ENCODE data around the gene EGFLAM. TPM values are rescaled to one million over a fixed set of nuclear protein-coding genes. Genes with fewer than 3 reads are reported as not detected.

EGFLAM gene
- total and polyA plus RNA-seq, 10 of the 15 experiments (the other 5 are each of a cell fraction or from before 2014, with no cell fraction given) = 0.37 TPM; not detected in 9

- TF ChIP-seq CEBPZ (IDR thresholded peaks at IDR 0.05; ENCODE audit: low read depth, low read length) (no peak), SMC3 (IDR thresholded peaks at IDR 0.05; ENCODE audit: borderline replicate concordance, low read length) (no peak), RELB (IDR thresholded peaks at IDR 0.05; ENCODE audit: low read depth) (no peak)
These were observed 86.5 kb downstream of the EGFLAM start (continued) for GRCh38 chr5:38344891-38345290.

GRCh38 chr5:38346593-38346992 is 88.2 kb downstream of the EGFLAM start:
- Histone ChIP-seq H3K9me3 (replicated peaks; ENCODE audit: control insufficient read depth, insufficient read depth, low read length) (no peaks in the 10 kb centered on the region), H3K4me3 (no peak overlapping the region), H2AFZ (ENCODE audit: control insufficient read depth, low read depth, low read length) (no peak overlapping the region), H3K27ac (ENCODE audit: control insufficient read depth, insufficient read depth) (no peak overlapping the region), H3K9ac (ENCODE audit: control insufficient read depth, insufficient read depth, low read length) (no peak overlapping the region), H3K79me2 (ENCODE audit: control insufficient read depth, insufficient read depth, low read length) (no peaks in the 10 kb centered on the region), H3K4me1 (ENCODE audit: control insufficient read depth, insufficient read depth, low read length) (no peaks in the 10 kb centered on the region), H3K4me2 (ENCODE audit: control insufficient read depth, insufficient read depth) (no peak overlapping the region), H3K36me3 (ENCODE audit: control insufficient read depth in 2 of 2, insufficient read depth in 2 of 2, low read length in 1 of 2) (no peaks in the 10 kb centered on the region), H3K27me3 (replicated peaks in 1 of 2; ENCODE audit: control insufficient read depth in 2 of 2, insufficient read depth in 2 of 2, low read length in 1 of 2) (no peaks in the 10 kb centered on the region), H4K20me1 (ENCODE audit: control insufficient read depth, insufficient read depth) (no peaks in the 10 kb centered on the region)
- no peak for DNase-seq (ENCODE audit: low read depth, low spot score)
- in situ Hi-C loops (cut with MboI) = no loop called here
- no peak for TF ChIP-seq ATF7 (IDR thresholded peaks at IDR 0.05; ENCODE audit: low read depth)
- no peak for TF ChIP-seq NKRF (conservative IDR thresholded peaks at IDR 0.05)
- no peak for TF ChIP-seq EGR1 (IDR thresholded peaks at IDR 0.05; ENCODE audit: borderline replicate concordance in 1 of 2, low read depth in 2 of 2, low read length in 2 of 2)
- TF ChIP-seq MEF2B (IDR thresholded peaks at IDR 0.05; ENCODE audit: partially characterized antibody, poor library complexity, severe bottlenecking) = no peak
- no peak for TF ChIP-seq YY1 (IDR thresholded peaks at IDR 0.05; ENCODE audit: low read depth, low read length)
- no peak for TF ChIP-seq NRF1 (conservative IDR thresholded peaks at IDR 0.05; ENCODE audit: low read depth, low read length)
- intact Hi-C loops (cut with micrococcal nuclease; ENCODE audit: unreplicated experiment) = no loop called here
- ChIA-PET POLR2A (no interaction called here), RAD21 (ENCODE audit: unreplicated experiment) (no interaction called here), CTCF (no interaction called here), SMC1A (ENCODE audit: uncharacterized antibody, unreplicated experiment) (interaction anchor here (1.1 kb wide), 1 partner anchor 95 kb away, joined by 3 read pairs; no protein-coding TSS in a partner anchor)
- no TSS peak for BruUV-seq (replicated peaks)
- no peak for ATAC-seq
- WGBS (ENCODE audit: insufficient coverage, insufficient replicate concordance, low lambda C conversion rate, missing lambda C conversion rate) = 64% methylated on average over 2 of the region's 2 CpGs
- no peak for FAIRE-seq

All from GM12878 (cell line).